H1 (cell line): ENCODE results near the gene IRAK4. TPM values are rescaled to one million over a fixed set of nuclear protein-coding genes. Genes with fewer than 3 reads are reported as not detected.
A peak's percentile ranks its signal among the peaks of the same experiment; 100 is the strongest.

Experiments
- CTCF ChIA-PET: fragments of 300-600 bp; sonication (Branson Sonifier 250); formaldehyde crosslinking; loops from one replicate; lab custom pipeline; 2021; ENCODE audit not compliant: partially characterized antibody; lab: Charles Lee
- POLR2A ChIA-PET: fragments of 300-600 bp; sonication (Branson Sonifier 250); formaldehyde crosslinking; loops from one replicate; lab custom pipeline; 2021; ENCODE audit warnings: inconsistent platforms; ENCODE audit not compliant: partially characterized antibody; lab: Charles Lee
- DNase-seq, 2 experiments: peaks; one replicate each; pipeline versions ENCODE4 v3.0.0 to v3.0.0-alpha.2; 2010 to 2022; ENCODE audit warnings: low spot score in 2 of 2, low read depth in 1 of 2, mixed read lengths in 1 of 2
- FAIRE-seq: peaks from 2 replicates; lab custom pipeline; 2011; peaks lifted over from hg19 to GRCh38; lab: Jason Lieb, UNC
- H2AFZ ChIP-seq: 2 replicates; pipeline ENCODE4 v1.8.1; 2012; ENCODE audit warnings: low read length, inconsistent platforms
- H2AK5ac ChIP-seq: 2 replicates; pipeline ENCODE4 v1.6.1; 2013; ENCODE audit warnings: low read depth, low read length
- H2BK120ac ChIP-seq: replicated peaks from 2 replicates; pipeline ENCODE3; 2013; ENCODE audit warnings: low read depth, low read length, inconsistent platforms
- H2BK12ac ChIP-seq: 2 replicates; pipeline ENCODE4 v1.6.1; 2013; ENCODE audit warnings: low read depth, low read length
- H2BK15ac ChIP-seq: 2 replicates; pipeline ENCODE4 v1.6.1; 2013; ENCODE audit warnings: low read length
- H2BK20ac ChIP-seq: 2 replicates; pipeline ENCODE4 v1.6.1; 2013; ENCODE audit warnings: low read length
- H2BK5ac ChIP-seq: 2 replicates; pipeline ENCODE4 v1.6.1; 2013; ENCODE audit warnings: low read depth, low read length
- H3K14ac ChIP-seq: 2 replicates; pipeline ENCODE4 v1.6.1; 2013; ENCODE audit warnings: inconsistent platforms; ENCODE audit not compliant: insufficient read length
- H3K18ac ChIP-seq: 2 replicates; pipeline ENCODE4 v1.6.1; 2013; ENCODE audit warnings: low read length; ENCODE audit errors: extremely low read depth
- H3K23ac ChIP-seq: 2 replicates; pipeline ENCODE4 v1.6.1; 2013; ENCODE audit warnings: inconsistent platforms; ENCODE audit not compliant: insufficient read length
- H3K23me2 ChIP-seq: 2 replicates; pipeline ENCODE4 v1.6.1; 2013; ENCODE audit warnings: low read depth, low read length
- H3K27ac ChIP-seq: 2 replicates; pipeline ENCODE4 v1.6.1; 2011; ENCODE audit warnings: low read depth, low read length, inconsistent platforms
- H3K27me3 ChIP-seq, 4 experiments: replicated peaks in 1 of 4; 1 replicate in 1 of 4; 2 replicates in 3 of 4; pipeline versions ENCODE4 v1.6.1 to v1.8.1; 2011 to 2013; ENCODE audit warnings: low read length in 3 of 4, mild to moderate bottlenecking in 3 of 4, inconsistent platforms in 2 of 4, mixed read lengths in 2 of 4, moderate library complexity in 1 of 4; ENCODE audit not compliant: control insufficient read depth in 3 of 4, insufficient read depth in 3 of 4; ENCODE audit errors: extremely low read depth in 1 of 4
- H3K36me3 ChIP-seq, 4 experiments: 2 replicates each; pipeline versions ENCODE4 v1.6.1 to v1.8.1; 2011 to 2013; ENCODE audit warnings: mild to moderate bottlenecking in 4 of 4, low read length in 3 of 4, moderate library complexity in 2 of 4, control low read depth in 1 of 4, inconsistent platforms in 1 of 4; ENCODE audit not compliant: insufficient read depth in 4 of 4, control insufficient read depth in 2 of 4
- H3K4ac ChIP-seq: replicated peaks from 2 replicates; pipeline ENCODE3; 2013; ENCODE audit warnings: low read length, low read depth, mixed read lengths, inconsistent platforms; ENCODE audit not compliant: insufficient read length
- H3K4me1 ChIP-seq, 4 experiments: replicated peaks in 1 of 4; 1 replicate in 1 of 4; 2 replicates in 3 of 4; pipeline versions ENCODE4 v1.6.1 to v1.8.1; 2011 to 2013; ENCODE audit warnings: low read length in 3 of 4, inconsistent platforms in 2 of 4, mixed read lengths in 1 of 4; ENCODE audit not compliant: insufficient read depth in 4 of 4, control insufficient read depth in 3 of 4
- H3K4me2 ChIP-seq, 2 experiments: 2 replicates each; pipeline versions ENCODE4 v1.6.1 to v1.8.1; 2011 to 2013; ENCODE audit warnings: low read depth in 2 of 2, low read length in 2 of 2, control low read depth in 1 of 2, inconsistent platforms in 1 of 2, mild to moderate bottlenecking in 1 of 2; ENCODE audit not compliant: insufficient read depth in 1 of 2
- H3K4me3 ChIP-seq, 4 experiments: fragments of 200-600, 300-600 bp in 1 of 4; sonication (generic), shearing (Covaris generic), sonication (Bioruptor Twin) in 1 of 4; 2 replicates each; pipeline versions ENCODE4 v1.5.1 to v1.8.1; 2011 to 2016; ENCODE audit warnings: low read length in 4 of 4, low read depth in 3 of 4, control low read depth in 2 of 4, inconsistent platforms in 2 of 4, mild to moderate bottlenecking in 2 of 4, mixed read lengths in 1 of 4, moderate library complexity in 1 of 4; ENCODE audit not compliant: insufficient read depth in 2 of 4; ENCODE audit errors: extremely low read depth in 1 of 4
- H3K56ac ChIP-seq: replicated peaks from 2 replicates; pipeline ENCODE3; 2013; ENCODE audit warnings: low read depth, mild to moderate bottlenecking, mixed read lengths, low read length, inconsistent platforms; ENCODE audit not compliant: insufficient read length
- H3K79me1 ChIP-seq: 2 replicates; pipeline ENCODE4 v1.6.1; 2013; ENCODE audit warnings: low read depth, low read length, control low read depth
- H3K79me2 ChIP-seq, 2 experiments: 2 replicates each; pipeline versions ENCODE4 v1.6.1 to v1.8.1; 2012 to 2013; ENCODE audit warnings: low read length in 2 of 2, mild to moderate bottlenecking in 2 of 2, inconsistent platforms in 1 of 2; ENCODE audit not compliant: insufficient read depth in 2 of 2, control insufficient read depth in 1 of 2
- H3K9ac ChIP-seq, 4 experiments: replicated peaks in 1 of 4; 1 replicate in 1 of 4; 2 replicates in 3 of 4; pipeline versions ENCODE4 v1.6.1 to v1.8.1; 2011 to 2013; ENCODE audit warnings: low read depth in 3 of 4, low read length in 3 of 4, control low read depth in 2 of 4, mild to moderate bottlenecking in 2 of 4, moderate library complexity in 2 of 4, inconsistent platforms in 1 of 4; ENCODE audit errors: extremely low read depth in 1 of 4
- H3K9me3 ChIP-seq, 2 experiments: 2 replicates each; pipeline versions ENCODE4 v1.6.1 to v1.8.1; 2012 to 2013; ENCODE audit warnings: mild to moderate bottlenecking in 2 of 2, moderate library complexity in 2 of 2, control low read depth in 1 of 2, inconsistent platforms in 1 of 2, low read depth in 1 of 2, low read length in 1 of 2, mixed read lengths in 1 of 2; ENCODE audit not compliant: insufficient read depth in 2 of 2
- H4K20me1 ChIP-seq, 2 experiments: replicated peaks in 1 of 2; 2 replicates each; pipeline versions ENCODE3 to v1.8.1; 2011 to 2013; ENCODE audit warnings: inconsistent platforms in 2 of 2, low read length in 2 of 2, mild to moderate bottlenecking in 1 of 2; ENCODE audit not compliant: insufficient read depth in 2 of 2, control insufficient read depth in 1 of 2
- H4K5ac ChIP-seq: 2 replicates; pipeline ENCODE4 v1.6.1; 2013; ENCODE audit warnings: low read length, low read depth, mixed read lengths, inconsistent platforms; ENCODE audit not compliant: insufficient read length
- H4K8ac ChIP-seq: 2 replicates; pipeline ENCODE4 v1.8.0; 2013; ENCODE audit warnings: mild to moderate bottlenecking, moderate library complexity, low read length, inconsistent platforms; ENCODE audit not compliant: insufficient read depth; ENCODE audit errors: extremely low read depth
- H4K91ac ChIP-seq: replicated peaks from 2 replicates; pipeline ENCODE3; 2013; ENCODE audit warnings: low read length, mixed read lengths, inconsistent platforms; ENCODE audit not compliant: insufficient read length
- TCF12 ChIP-seq: IDR thresholded peaks from 2 replicates; pipeline ENCODE4 v1.6.1; 2011; ENCODE audit warnings: low read depth, mild to moderate bottlenecking, low read length
- WGBS, 2 experiments: shearing (Covaris generic) in 1 of 2; methylation state at CpG; one replicate each; pipeline versions ENCODE4 v1.1.6 to v1.1.7; 2013 to 2015; ENCODE audit warnings: low lambda C conversion rate in 2 of 2, mixed read lengths in 2 of 2, inconsistent platforms in 1 of 2, low coverage in 1 of 2, missing lambda C conversion rate in 1 of 2; ENCODE audit not compliant: insufficient replicate concordance in 2 of 2, insufficient coverage in 1 of 2, insufficient read length in 1 of 2; ENCODE audit errors: extremely low coverage in 1 of 2, missing lambda C conversion rate in 1 of 2; 5-methylcytosine and 5-hydroxymethylcytosine counted together
- polyA plus RNA-seq, 7 experiments: library from polyadenylated mRNA; depleted of rRNA in 3 of 7; stranded (reverse) in 5 of 7; unstranded in 2 of 7; fragments of >200 nt in 5 of 7; fragments of 200-250 nt in 2 of 7; gene quantifications; 1 replicate in 5 of 7; 2 replicates in 1 of 7; 4 replicates in 1 of 7; pipeline versions ENCODE4 v1.2.1 to v1.2.3, GENCODE V29; 2011 to 2013; ENCODE audit warnings: missing spikeins in 2 of 7, mixed read lengths in 2 of 7
- total RNA-seq: library from RNA; stranded (reverse); fragmentation: NEBNext Ultra II Directional; extraction: Animal tissue kit (Norgen Biotek cat#: 25700); gene quantifications from 2 replicates; pipeline ENCODE4 v1.2.1, GENCODE V29; 2021

Gene IRAK4
- total and polyA plus RNA-seq, 2 of the 8 experiments (the other 6 are each of a cell fraction or from before 2014, with no cell fraction given) = 2.3 to 7.7 TPM

GRCh38 chr12:43835264-43835655 is 76.5 kb downstream of the IRAK4 start:
- Histone ChIP-seq H3K27ac (no peak overlapping the region), H4K20me1 (no peaks in the 10 kb centered on the region), H3K23me2 (peaks cover 2% of the 10 kb centered on the region; the same call in 1 of the 2 replicates), H2BK120ac (no peak overlapping the region), H3K18ac (no peak overlapping the region), H3K14ac (no peak overlapping the region), H3K56ac (no peak overlapping the region), H3K4me1 (peaks cover 0 to 5% (median 2%) of the 10 kb centered on the region in 4 experiments; a peak in 2 of 7 replicates), H3K36me3 (no peaks in the 10 kb centered on the region), H3K27me3 (peaks cover 0 to 25% (median 9%) of the 10 kb centered on the region in 4 experiments; a peak in 5 of 7 replicates), H2BK12ac (no peak overlapping the region), H3K9me3 (no peaks in the 10 kb centered on the region), H2AFZ (peak overlapping the region; percentile 72), H2AK5ac (no peak overlapping the region), H3K4me2 (peak overlapping the region; percentile 71 to 74), H3K23ac (no peak overlapping the region), H4K91ac (no peak overlapping the region), H2BK5ac (no peak overlapping the region), H4K5ac (no peak overlapping the region), H3K79me1 (no peaks in the 10 kb centered on the region), H3K4me3 (peak overlapping the region; percentile 61 to 76 (median 69); a peak in 7 of 8 replicates), H3K9ac (peak overlapping the region in 2 of 4 experiments; percentile 8 to 41; a peak in 1 of 7 replicates), H3K4ac (no peak overlapping the region), H4K8ac (no peak overlapping the region), H3K79me2 (no peaks in the 10 kb centered on the region), H2BK15ac (no peak overlapping the region), H2BK20ac (no peak overlapping the region)
- FAIRE-seq (no peak), DNase-seq (no peak)
- ChIA-PET POLR2A (interaction anchor here (0.7 to 2.4 kb wide), 2 partner anchors 29 to 214 kb away, joined by 3 to 15 read pairs; partner anchors contain the start of gene TWF1), CTCF (interaction anchor here (2.0 to 2.1 kb wide), 2 partner anchors 48 to 59 kb away, joined by 5 read pairs; no protein-coding TSS in a partner anchor)
- 59% methylated on average over 6 of the region's 6 CpGs; no CpG with 5 or more reads in 1 of the 2 experiments for WGBS, 2 experiments
- TF ChIP-seq TCF12 = no peak
